Activated CD8-positive, alpha-beta memory T cell treated with anti-CD3 and anti-CD28 coated beads, Interleukin-2, amount 10 ng/mL, durations not matched to agents 7 days and 5 days (primary cell): Measurements from ENCODE around the gene CD86. TPM values are rescaled to one million over a fixed set of nuclear protein-coding genes. Genes with fewer than 3 reads are reported as not detected.

Experiments
- ATAC-seq: fragments of 150-1000 bp; cut with Tn5 transposase; one replicate; pipeline ENCODE4 v1.10.0; 2021; ENCODE audit warnings: moderate library complexity
- CTCF ChIA-PET: fragments of 350-600 bp; sonication (Branson Sonifier 250); formaldehyde crosslinking; loops from one replicate; lab custom pipeline; 2021; ENCODE audit warnings: antibody characterized with exemption; lab: Charles Lee
- DNase-seq: peaks from one replicate; pipeline ENCODE4 v3.0.0-alpha.2; 2020
- H3K27ac Mint-ChIP-seq: one replicate; pipeline ENCODE4 v1.8.0; 2021; ENCODE audit warnings: mild to moderate bottlenecking, mixed read lengths
- H3K27me3 Mint-ChIP-seq: one replicate; pipeline ENCODE4 v1.8.0; 2021; ENCODE audit warnings: mixed read lengths
- H3K36me3 Mint-ChIP-seq: one replicate; pipeline ENCODE4 v1.8.0; 2021; ENCODE audit warnings: mild to moderate bottlenecking, mixed read lengths
- H3K4me1 Mint-ChIP-seq: one replicate; pipeline ENCODE4 v1.8.0; 2021; ENCODE audit warnings: mixed read lengths
- H3K4me3 Mint-ChIP-seq: one replicate; pipeline ENCODE4 v1.8.0; 2021; ENCODE audit warnings: mild to moderate bottlenecking, moderate library complexity, mixed read lengths
- H3K9me3 Mint-ChIP-seq: one replicate; pipeline ENCODE4 v1.8.0; 2022; ENCODE audit warnings: low read depth, mixed read lengths
- total RNA-seq, 2 experiments: library from RNA; stranded (reverse); gene quantifications; one replicate each; pipeline ENCODE4 v1.2.3, GENCODE V29; 2021

Gene CD86
- total RNA-seq, 2 experiments from 2014 or later: 23.4 to 25.3 TPM

GRCh38 chr3:122100591-122101463 lies 45.7 kb downstream of the CD86 start:
- DNase-seq: peak; percentile 87
- H3K4me1 Mint-ChIP-seq: peaks cover 32% of the 10 kb centered on the region
- H3K4me3 Mint-ChIP-seq: peak overlapping the region; percentile 64
- no peaks in the 10 kb centered on the region for H3K27me3 Mint-ChIP-seq
- H3K27ac Mint-ChIP-seq: no peak overlapping the region
- CTCF ChIA-PET: interaction anchor here (0.6 to 6.4 kb wide), 37 partner anchors 9 to 927 kb away, joined by 3 to 80 read pairs (median 4); partner anchors contain the start of genes FAM162A, HCLS1, PARP14 and POLQ
- H3K36me3 Mint-ChIP-seq: peaks cover 9% of the 10 kb centered on the region
- H3K9me3 Mint-ChIP-seq: no peaks in the 10 kb centered on the region
- peak; percentile 78 for ATAC-seq

GRCh38 chr3:122101646-122102045 lies 46.5 kb downstream of the CD86 start:
- peak overlapping the region; percentile 64 for H3K4me3 Mint-ChIP-seq
- no peaks in the 10 kb centered on the region for H3K27me3 Mint-ChIP-seq
- H3K27ac Mint-ChIP-seq: no peak overlapping the region
- CTCF ChIA-PET: interaction anchor here (0.6 to 6.4 kb wide), 35 partner anchors 8 to 926 kb away, joined by 3 to 80 read pairs (median 4); partner anchors contain the start of genes FAM162A, HCLS1, PARP14 and POLQ
- H3K36me3 Mint-ChIP-seq: peaks cover 14% of the 10 kb centered on the region
- H3K4me1 Mint-ChIP-seq: peaks cover 28% of the 10 kb centered on the region
- DNase-seq (no peak), ATAC-seq (peak; percentile 50)
- no peaks in the 10 kb centered on the region for H3K9me3 Mint-ChIP-seq

- no peaks in the 10 kb centered on the region for H3K9me3 Mint-ChIP-seq
- peak overlapping the region; percentile 10 for H3K4me3 Mint-ChIP-seq
- H3K27me3 Mint-ChIP-seq: no peaks in the 10 kb centered on the region
- peaks cover 28% of the 10 kb centered on the region for H3K4me1 Mint-ChIP-seq
- H3K27ac Mint-ChIP-seq: no peak overlapping the region
- CTCF ChIA-PET: interaction anchor here (0.8 to 6.4 kb wide), 30 partner anchors 8 to 579 kb away, joined by 3 to 80 read pairs (median 5); partner anchors contain the start of genes FAM162A, HCLS1, PARP14 and POLQ
- DNase-seq (peak; percentile 83), ATAC-seq (peak; percentile 5)
- peaks cover 19% of the 10 kb centered on the region for H3K36me3 Mint-ChIP-seq
Measured at GRCh38 chr3:122102191-122102935, 47.2 kb downstream of the CD86 start.

- H3K4me1 Mint-ChIP-seq: peaks cover 28% of the 10 kb centered on the region
- no peaks in the 10 kb centered on the region for H3K9me3 Mint-ChIP-seq
- CTCF ChIA-PET: interaction anchor here (1.4 to 6.4 kb wide), 6 partner anchors 9 to 558 kb away, joined by 3 to 80 read pairs (median 26); partner anchors contain the start of gene POLQ
- H3K27ac Mint-ChIP-seq: no peak overlapping the region
- H3K4me3 Mint-ChIP-seq: no peak overlapping the region
- ATAC-seq (no peak), DNase-seq (no peak)
- H3K27me3 Mint-ChIP-seq: no peaks in the 10 kb centered on the region
- peaks cover 29% of the 10 kb centered on the region for H3K36me3 Mint-ChIP-seq
Measured at GRCh38 chr3:122103821-122104514, 48.8 kb downstream of the CD86 start.

- peaks cover 28% of the 10 kb centered on the region for H3K4me1 Mint-ChIP-seq
- DNase-seq: no peak
- no peaks in the 10 kb centered on the region for H3K9me3 Mint-ChIP-seq
- CTCF ChIA-PET: interaction anchor here (1.4 to 6.4 kb wide), 4 partner anchors 8 to 155 kb away, joined by 3 to 80 read pairs (median 28); no protein-coding TSS in a partner anchor
- H3K4me3 Mint-ChIP-seq: no peak overlapping the region
- no peaks in the 10 kb centered on the region for H3K27me3 Mint-ChIP-seq
- H3K36me3 Mint-ChIP-seq: peaks cover 29% of the 10 kb centered on the region
- no peak for ATAC-seq
- H3K27ac Mint-ChIP-seq: no peak overlapping the region
Measured at GRCh38 chr3:122104515-122105194, 49.5 kb downstream of the CD86 start.

GRCh38 chr3:122105626-122106025 lies 50.5 kb downstream of the CD86 start:
- Mint-ChIP-seq H3K36me3 (peaks cover 29% of the 10 kb centered on the region), H3K27ac (no peak overlapping the region), H3K9me3 (no peaks in the 10 kb centered on the region), H3K4me3 (no peak overlapping the region), H3K27me3 (no peaks in the 10 kb centered on the region), H3K4me1 (peaks cover 28% of the 10 kb centered on the region)
- CTCF ChIA-PET: no interaction called here
- DNase-seq (no peak), ATAC-seq (no peak)

GRCh38 chr3:122107171-122107570 lies 52.0 kb downstream of the CD86 start:
- no peak for DNase-seq
- H3K4me3 Mint-ChIP-seq: no peak overlapping the region
- no peaks in the 10 kb centered on the region for H3K27me3 Mint-ChIP-seq
- no peaks in the 10 kb centered on the region for H3K9me3 Mint-ChIP-seq
- CTCF ChIA-PET: no interaction called here
- no peak for ATAC-seq
- H3K4me1 Mint-ChIP-seq: peaks cover 20% of the 10 kb centered on the region
- H3K27ac Mint-ChIP-seq: no peak overlapping the region
- H3K36me3 Mint-ChIP-seq: peaks cover 38% of the 10 kb centered on the region

- peaks cover 2% of the 10 kb centered on the region for H3K9me3 Mint-ChIP-seq
- CTCF ChIA-PET: interaction anchor here (5.7 kb wide), 1 partner anchor 10 kb away, joined by 26 read pairs; no protein-coding TSS in a partner anchor
Measured at GRCh38 chr3:122111974-122112373, 56.8 kb downstream of the CD86 start.

GRCh38 chr3:122112754-122113153 lies 57.6 kb downstream of the CD86 start:
- no peak for DNase-seq
- CTCF ChIA-PET: interaction anchor here (5.7 kb wide), 1 partner anchor 11 kb away, joined by 26 read pairs; no protein-coding TSS in a partner anchor
- Mint-ChIP-seq H3K4me3 (no peak overlapping the region), H3K27me3 (peaks cover 3% of the 10 kb centered on the region), H3K4me1 (no peaks in the 10 kb centered on the region), H3K36me3 (peaks cover 40% of the 10 kb centered on the region), H3K27ac (no peak overlapping the region), H3K9me3 (peaks cover 2% of the 10 kb centered on the region)
- no peak for ATAC-seq

More at GRCh38 chr3:122111974-122112373, 56.8 kb downstream of the CD86 start:
- no peak for DNase-seq
- Mint-ChIP-seq H3K4me3 (no peak overlapping the region), H3K27ac (no peak overlapping the region), H3K4me1 (no peaks in the 10 kb centered on the region), H3K36me3 (peaks cover 43% of the 10 kb centered on the region), H3K27me3 (no peaks in the 10 kb centered on the region)
- no peak for ATAC-seq

GRCh38 chr3:122123850-122124249 lies 68.7 kb downstream of the CD86 start:
- CTCF ChIA-PET: no interaction called here
- Mint-ChIP-seq H3K36me3 (peaks cover 35% of the 10 kb centered on the region), H3K27me3 (peaks cover 29% of the 10 kb centered on the region), H3K4me3 (no peak overlapping the region), H3K4me1 (no peaks in the 10 kb centered on the region), H3K27ac (no peak overlapping the region), H3K9me3 (peaks cover 2% of the 10 kb centered on the region)
- no peak for DNase-seq
- no peak for ATAC-seq

- CTCF ChIA-PET: no interaction called here
Measured at GRCh38 chr3:122132949-122133540, 77.9 kb downstream of the CD86 start.

GRCh38 chr3:122146466-122146865 lies 91.3 kb downstream of the CD86 start:
- peak; percentile 99 for ATAC-seq
- peak; percentile 88 for DNase-seq
- peak overlapping the region; percentile 71 for H3K27ac Mint-ChIP-seq
- H3K36me3 Mint-ChIP-seq: peaks cover 34% of the 10 kb centered on the region
- H3K4me3 Mint-ChIP-seq: no peak overlapping the region
- H3K27me3 Mint-ChIP-seq: no peaks in the 10 kb centered on the region
- H3K4me1 Mint-ChIP-seq: peaks cover 28% of the 10 kb centered on the region
- H3K9me3 Mint-ChIP-seq: peaks cover 8% of the 10 kb centered on the region
- CTCF ChIA-PET: interaction anchor here (0.8 kb wide), 1 partner anchor 45 kb away, joined by 3 read pairs; no protein-coding TSS in a partner anchor

More at GRCh38 chr3:122132949-122133540, 77.9 kb downstream of the CD86 start:
- Mint-ChIP-seq H3K9me3 (no peaks in the 10 kb centered on the region), H3K36me3 (peaks cover 3% of the 10 kb centered on the region), H3K4me3 (no peak overlapping the region), H3K4me1 (no peaks in the 10 kb centered on the region), H3K27ac (no peak overlapping the region), H3K27me3 (peaks cover 29% of the 10 kb centered on the region)
- ATAC-seq (no peak), DNase-seq (no peak)
